Activated naive CD8-positive, alpha-beta T cell (primary cell): Measurements from ENCODE around the gene ELP2.
"Not testable (repeated sequence)": the region's sequence is repeated elsewhere in the genome, so short reads cannot be mapped to it uniquely, and the experiment has no call there.

Source experiments
- H3K27ac Mint-ChIP-seq: one replicate; pipeline ENCODE4 v1.8.0; 2021; ENCODE audit warnings: mixed read lengths
- H3K27me3 Mint-ChIP-seq: one replicate; pipeline ENCODE4 v1.8.0; 2021; ENCODE audit warnings: mixed read lengths
- H3K36me3 Mint-ChIP-seq: one replicate; pipeline ENCODE4 v1.8.0; 2021; ENCODE audit warnings: mixed read lengths
- H3K4me1 Mint-ChIP-seq: one replicate; pipeline ENCODE4 v1.8.0; 2021; ENCODE audit warnings: low read depth, mixed read lengths
- H3K4me3 Mint-ChIP-seq: one replicate; pipeline ENCODE4 v1.8.0; 2021; ENCODE audit warnings: mild to moderate bottlenecking, mixed read lengths
- H3K9me3 Mint-ChIP-seq: one replicate; pipeline ENCODE4 v1.8.0; 2021; ENCODE audit warnings: low read depth, mixed read lengths

Gene ELP2

GRCh38 chr18:36203360-36203895 lies 73.7 kb downstream of the ELP2 start:
- H3K36me3 Mint-ChIP-seq = no peaks in the 10 kb centered on the region
- peaks cover 5% of the 10 kb centered on the region for H3K9me3 Mint-ChIP-seq
- H3K4me3 Mint-ChIP-seq = no peak overlapping the region
- H3K27me3 Mint-ChIP-seq = peaks cover 3% of the 10 kb centered on the region
- H3K27ac Mint-ChIP-seq = no peak overlapping the region
- no peaks in the 10 kb centered on the region for H3K4me1 Mint-ChIP-seq

DNA sequence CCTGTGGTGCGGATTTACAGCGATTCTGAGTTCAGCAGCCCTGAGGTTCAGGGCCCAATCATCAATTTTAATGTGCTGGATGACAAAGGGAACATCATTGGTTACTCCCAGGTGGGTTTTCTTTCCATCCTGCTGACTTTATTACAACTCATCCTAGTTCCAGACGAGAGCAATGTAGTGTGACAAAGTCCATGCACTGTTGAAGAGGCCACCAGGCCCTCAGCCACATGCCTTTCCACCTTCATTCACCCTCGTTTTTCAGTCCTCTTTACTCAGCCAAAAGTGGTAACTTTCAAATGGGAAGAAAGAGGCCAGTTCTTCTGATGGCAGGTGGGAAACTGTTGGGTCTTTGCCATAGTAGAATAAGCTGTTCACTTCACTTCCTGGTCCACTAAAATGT lies 75.5 kb downstream of the ELP2 start:
- Mint-ChIP-seq H3K4me3 (no peak overlapping the region), H3K27ac (no peak overlapping the region), H3K36me3 (no peaks in the 10 kb centered on the region), H3K9me3 (peaks cover 8% of the 10 kb centered on the region), H3K4me1 (no peaks in the 10 kb centered on the region), H3K27me3 (peaks cover 3% of the 10 kb centered on the region)

DNA sequence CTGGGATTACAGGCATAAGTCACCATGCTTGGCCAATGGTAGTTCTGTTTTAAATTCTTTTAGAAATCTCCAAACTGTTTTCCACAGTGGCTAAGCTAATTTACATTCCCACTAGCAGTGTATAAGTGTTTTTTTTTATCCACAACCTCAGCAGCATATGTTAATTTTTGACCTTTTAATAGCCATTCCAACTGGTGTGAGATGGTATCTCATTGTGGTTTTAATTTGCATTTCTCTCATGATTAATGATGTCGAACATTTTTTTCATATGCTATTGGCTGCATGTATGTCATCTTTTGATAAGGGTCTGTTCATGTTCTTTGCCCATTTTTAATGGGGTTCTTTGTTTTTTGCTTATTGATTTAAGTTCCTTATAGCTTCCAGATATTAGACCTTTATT lies 77.6 kb downstream of the ELP2 start:
- Mint-ChIP-seq H3K4me3 (no peak overlapping the region), H3K36me3 (no peaks in the 10 kb centered on the region), H3K27me3 (peaks cover 4% of the 10 kb centered on the region), H3K4me1 (no peaks in the 10 kb centered on the region), H3K27ac (no peak overlapping the region), H3K9me3 (peaks cover 8% of the 10 kb centered on the region)

DNA sequence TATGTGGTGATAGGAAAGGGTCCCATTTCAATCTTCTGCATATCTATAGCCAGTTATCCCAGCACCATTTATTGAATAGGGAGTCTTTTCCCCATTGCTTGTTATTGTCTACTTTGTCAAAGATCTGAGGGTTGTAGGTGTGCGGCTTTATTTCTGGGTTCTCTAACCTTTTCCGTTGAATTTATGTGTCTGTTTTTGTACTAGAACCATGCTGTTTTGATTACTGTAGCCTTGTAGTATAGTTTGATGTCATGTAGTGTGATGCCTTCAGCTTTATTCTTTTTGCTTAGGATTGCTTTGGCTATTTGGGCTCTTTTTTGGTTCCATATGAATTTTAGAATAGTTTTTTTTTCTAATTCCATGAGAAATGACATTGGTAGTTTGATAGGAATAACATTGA lies 78.3 kb downstream of the ELP2 start:
- not testable (repeated sequence) for H3K27me3 Mint-ChIP-seq, H3K9me3 Mint-ChIP-seq, H3K4me3 Mint-ChIP-seq, H3K27ac Mint-ChIP-seq, H3K36me3 Mint-ChIP-seq, H3K4me1 Mint-ChIP-seq

DNA sequence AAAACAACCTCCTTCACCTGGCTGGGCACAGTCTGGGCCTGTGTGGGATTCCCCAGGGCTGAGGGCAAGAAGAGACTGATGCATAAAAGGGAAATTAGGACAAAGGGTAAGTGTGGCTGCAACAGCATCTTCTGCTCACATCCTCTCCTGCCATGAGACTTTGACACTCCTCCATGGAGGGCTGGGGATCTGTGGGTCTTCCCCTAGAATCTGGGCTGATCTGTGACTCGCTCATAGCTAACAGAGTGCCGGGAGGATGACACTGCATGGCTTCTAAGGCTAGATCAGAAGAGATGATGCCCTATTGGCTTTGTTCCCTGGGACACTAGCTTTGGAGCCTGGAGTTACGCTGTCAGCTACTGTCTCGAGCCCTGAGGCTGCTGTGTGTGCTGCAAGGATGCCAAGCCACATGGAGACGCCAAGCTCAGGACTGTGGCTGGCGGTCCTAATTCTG lies 81.9 kb downstream of the ELP2 start:
- H3K27me3 Mint-ChIP-seq = peaks cover 2% of the 10 kb centered on the region
- H3K27ac Mint-ChIP-seq = no peak overlapping the region
- H3K4me3 Mint-ChIP-seq = no peak overlapping the region
- H3K36me3 Mint-ChIP-seq = no peaks in the 10 kb centered on the region
- H3K9me3 Mint-ChIP-seq = peaks cover 8% of the 10 kb centered on the region
- H3K4me1 Mint-ChIP-seq = no peaks in the 10 kb centered on the region

DNA sequence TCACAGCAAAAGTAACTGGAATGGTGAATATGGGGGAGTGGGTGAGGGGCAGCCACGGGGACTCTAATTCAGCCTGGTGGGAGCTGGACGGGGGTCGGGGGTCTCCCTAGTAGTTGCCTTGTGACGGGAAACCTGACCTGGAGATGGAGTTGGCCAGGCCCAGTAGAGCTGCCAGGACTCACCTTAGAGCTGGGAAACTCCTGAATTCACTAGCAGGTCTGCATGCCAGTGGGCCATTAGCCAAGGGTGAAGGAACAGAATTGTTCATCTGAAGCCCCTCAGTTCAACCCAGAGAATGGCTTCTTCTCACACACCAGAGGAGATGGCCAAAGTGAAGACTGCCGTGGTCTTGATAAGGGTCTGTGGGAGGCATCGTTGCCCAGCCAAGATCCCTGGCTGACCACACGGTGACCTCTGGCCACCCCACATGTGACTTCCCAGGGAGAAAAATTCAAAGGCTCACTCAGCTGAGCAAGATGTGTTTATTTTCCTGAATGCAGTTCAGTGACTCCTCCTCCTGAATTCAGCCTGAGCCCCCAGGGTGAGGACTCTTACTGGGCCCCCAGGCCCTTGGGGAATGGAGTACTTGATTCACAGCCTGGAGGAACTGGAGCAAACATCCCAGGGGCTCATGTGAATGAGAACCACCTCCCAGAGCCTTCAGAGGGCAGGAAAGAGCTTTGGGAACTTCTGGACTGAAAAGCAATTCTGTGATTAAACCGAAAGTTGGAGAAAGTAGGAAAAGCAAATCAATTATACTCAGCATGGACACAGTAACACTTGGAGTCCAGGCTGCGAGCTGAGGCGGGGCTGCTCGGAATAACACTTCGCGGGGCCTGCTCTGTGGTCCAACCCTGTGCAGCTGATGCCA lies 82.8 kb downstream of the ELP2 start:
- H3K27me3 Mint-ChIP-seq = peaks cover 2% of the 10 kb centered on the region
- H3K4me1 Mint-ChIP-seq = no peaks in the 10 kb centered on the region
- H3K9me3 Mint-ChIP-seq = peaks cover 8% of the 10 kb centered on the region
- no peak overlapping the region for H3K27ac Mint-ChIP-seq
- no peak overlapping the region for H3K4me3 Mint-ChIP-seq
- H3K36me3 Mint-ChIP-seq = no peaks in the 10 kb centered on the region

DNA sequence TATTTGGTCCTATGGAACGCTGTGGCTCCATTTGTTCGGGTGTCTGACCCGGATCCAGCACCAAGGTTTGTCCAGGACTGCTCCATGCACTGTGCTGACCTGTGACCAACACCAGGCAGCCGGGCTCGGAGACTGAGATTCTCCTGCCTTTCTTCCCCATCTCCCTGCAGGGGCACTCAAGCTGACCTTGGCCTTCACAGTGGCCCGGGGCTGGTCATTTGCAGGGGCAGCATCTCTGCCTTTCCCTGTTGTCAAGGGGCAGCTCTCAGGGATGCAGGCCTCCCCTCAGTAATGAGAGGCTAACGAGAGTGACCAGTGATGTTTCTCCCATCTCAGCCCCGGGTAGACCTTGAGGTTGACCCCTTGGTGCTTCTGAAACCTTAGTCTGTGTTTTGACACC lies 85.1 kb downstream of the ELP2 start:
- Mint-ChIP-seq H3K4me1 (no peaks in the 10 kb centered on the region), H3K4me3 (no peak overlapping the region), H3K27ac (no peak overlapping the region), H3K9me3 (no peaks in the 10 kb centered on the region), H3K36me3 (no peaks in the 10 kb centered on the region), H3K27me3 (peaks cover 2% of the 10 kb centered on the region)

GRCh38 chr18:36215577-36215976 lies 85.9 kb downstream of the ELP2 start:
- no peaks in the 10 kb centered on the region for H3K9me3 Mint-ChIP-seq
- no peak overlapping the region for H3K27ac Mint-ChIP-seq
- no peaks in the 10 kb centered on the region for H3K4me1 Mint-ChIP-seq

GRCh38 chr18:36217348-36217747 lies 87.6 kb downstream of the ELP2 start:
- no peaks in the 10 kb centered on the region for H3K9me3 Mint-ChIP-seq
- no peaks in the 10 kb centered on the region for H3K36me3 Mint-ChIP-seq
- no peaks in the 10 kb centered on the region for H3K4me1 Mint-ChIP-seq
- no peaks in the 10 kb centered on the region for H3K27me3 Mint-ChIP-seq
- no peak overlapping the region for H3K27ac Mint-ChIP-seq
- H3K4me3 Mint-ChIP-seq = no peak overlapping the region

More at GRCh38 chr18:36215577-36215976, 85.9 kb downstream of the ELP2 start:
- H3K4me3 Mint-ChIP-seq = no peak overlapping the region
- H3K27me3 Mint-ChIP-seq = peaks cover 2% of the 10 kb centered on the region
- no peaks in the 10 kb centered on the region for H3K36me3 Mint-ChIP-seq

DNA sequence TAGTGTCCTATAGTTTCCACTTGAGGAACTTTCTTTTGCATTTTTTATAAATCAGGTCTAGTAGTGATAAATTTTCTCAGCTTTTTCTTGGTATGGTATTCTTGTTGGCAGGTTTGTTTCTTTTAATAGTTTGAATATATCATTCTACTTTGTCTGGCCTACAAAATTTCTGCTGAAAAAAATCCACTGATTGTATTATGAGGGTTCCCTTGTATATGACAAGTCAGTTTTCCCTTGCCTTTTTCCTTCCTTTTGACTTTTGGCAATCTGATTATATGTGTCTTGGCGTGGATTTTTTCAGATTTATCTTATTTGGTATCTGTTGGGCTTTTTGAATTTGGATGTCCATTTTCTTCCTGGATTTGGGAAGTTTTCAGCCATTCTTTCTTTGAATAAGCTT lies 99.5 kb downstream of the ELP2 start:
- no peak overlapping the region for H3K27ac Mint-ChIP-seq

More for the DNA sequence above, 99.5 kb downstream of the ELP2 start:
- Mint-ChIP-seq H3K27me3 (peaks cover 11% of the 10 kb centered on the region), H3K36me3 (peaks cover 11% of the 10 kb centered on the region), H3K4me3 (no peak overlapping the region), H3K4me1 (no peaks in the 10 kb centered on the region), H3K9me3 (peaks cover 7% of the 10 kb centered on the region)
